Left kidney (tissue), 2 donors: Measurements from ENCODE around the gene KDM5B. TPM values are rescaled to one million over a fixed set of nuclear protein-coding genes. Genes with fewer than 3 reads are reported as not detected.
"Not testable (repeated sequence)": the region's sequence is repeated elsewhere in the genome, so short reads cannot be mapped to it uniquely, and the experiment has no call there.

Experiments
- DNase-seq: peaks from one replicate; pipeline ENCODE4 v3.0.0-alpha.2; 2013
- polyA plus RNA-seq: library from polyadenylated mRNA; unstranded; fragments of 120-200 nt; gene quantifications from one replicate; pipeline ENCODE4 v1.2.1, GENCODE V29; 2013; ENCODE audit not compliant: insufficient read length

Gene KDM5B
- polyA plus RNA-seq, 1 donor = 108 TPM

- no peak for DNase-seq
Observed at GRCh38 chr1:202794051-202794740, 14.0 kb downstream of the KDM5B start.

DNA sequence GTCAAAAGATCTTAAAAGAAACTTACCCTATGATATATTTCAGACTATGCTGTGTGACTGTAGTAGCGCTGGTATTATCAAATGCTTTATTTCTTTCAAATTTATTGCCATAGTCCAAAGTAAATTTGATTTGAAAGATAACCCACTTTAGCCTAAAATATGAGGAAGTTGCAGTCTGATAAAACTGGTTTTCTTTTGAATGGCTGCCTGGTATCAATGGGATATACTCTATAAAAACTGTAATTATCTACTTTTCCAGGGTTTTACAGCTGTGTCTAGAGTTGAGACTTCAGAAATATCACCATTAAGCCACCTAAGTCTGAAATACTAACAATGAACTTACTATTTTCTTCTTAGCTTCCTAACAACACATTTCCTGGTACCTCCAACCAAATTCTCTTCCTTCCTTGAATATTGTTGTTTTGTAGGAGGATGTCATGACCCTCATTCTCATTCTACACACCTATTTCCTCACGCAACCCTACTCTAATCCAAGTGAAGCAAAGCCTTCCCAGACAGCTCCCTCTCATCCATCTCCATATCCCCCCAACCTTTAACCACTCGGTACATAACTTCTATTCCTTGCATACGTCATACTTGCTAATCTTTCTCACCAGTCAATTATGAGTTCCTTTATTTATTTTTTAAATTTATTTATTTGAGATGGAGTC is 17.0 kb downstream of the KDM5B start:
- no peak for DNase-seq

DNA sequence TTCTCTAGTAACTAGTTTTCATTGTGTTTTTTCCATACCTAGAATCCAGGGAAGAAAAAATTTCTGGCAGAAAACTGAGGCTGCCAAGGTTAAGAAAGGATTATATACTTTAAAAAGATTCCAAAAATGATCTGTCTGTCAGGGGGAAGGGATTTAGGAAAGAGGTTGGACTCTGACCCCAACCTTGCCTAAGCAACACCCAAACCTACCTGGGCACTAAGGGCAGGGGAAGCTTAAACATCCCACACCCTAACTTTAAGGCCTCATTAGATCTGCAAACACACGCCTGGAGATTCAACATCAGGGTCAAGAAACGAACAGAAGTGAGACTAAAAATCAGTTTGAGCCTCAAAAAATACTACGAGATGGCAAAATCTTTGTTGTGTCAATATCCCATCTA is 19.4 kb downstream of the KDM5B start:
- DNase-seq = no peak

- no peak for DNase-seq
Observed at GRCh38 chr1:202786804-202787203, 21.4 kb downstream of the KDM5B start.

- DNase-seq = no peak
Observed at GRCh38 chr1:202781180-202781579, 27.0 kb downstream of the KDM5B start.

- DNase-seq = no peak
Observed at GRCh38 chr1:202770135-202770534, 38.1 kb downstream of the KDM5B start.

- DNase-seq = no peak
Observed at GRCh38 chr1:202765721-202766120, 42.5 kb downstream of the KDM5B start.

GRCh38 chr1:202762019-202762418 is 46.2 kb downstream of the KDM5B start:
- DNase-seq = no peak

DNA sequence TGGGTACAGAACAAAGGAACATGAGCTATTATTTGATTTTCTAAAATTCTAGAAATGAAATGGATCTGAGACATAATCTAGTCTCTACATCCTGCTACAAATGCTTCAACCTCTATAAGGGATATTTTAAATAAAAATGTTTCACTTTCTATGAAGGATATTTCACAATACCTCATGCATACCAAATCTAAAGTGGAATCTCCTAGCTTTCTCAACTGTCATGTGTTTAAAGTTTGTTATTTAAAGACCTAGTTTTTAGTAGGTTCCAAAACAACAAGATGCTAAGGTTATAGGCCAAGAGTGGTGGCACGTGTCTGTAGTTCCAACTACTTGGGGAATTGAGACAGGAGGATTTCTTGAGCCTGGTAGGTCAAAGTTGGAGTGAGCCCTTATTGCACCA is 47.6 kb downstream of the KDM5B start:
- DNase-seq = no peak

- DNase-seq = no peak
Observed at GRCh38 chr1:202756391-202756790, 51.8 kb downstream of the KDM5B start.

DNA sequence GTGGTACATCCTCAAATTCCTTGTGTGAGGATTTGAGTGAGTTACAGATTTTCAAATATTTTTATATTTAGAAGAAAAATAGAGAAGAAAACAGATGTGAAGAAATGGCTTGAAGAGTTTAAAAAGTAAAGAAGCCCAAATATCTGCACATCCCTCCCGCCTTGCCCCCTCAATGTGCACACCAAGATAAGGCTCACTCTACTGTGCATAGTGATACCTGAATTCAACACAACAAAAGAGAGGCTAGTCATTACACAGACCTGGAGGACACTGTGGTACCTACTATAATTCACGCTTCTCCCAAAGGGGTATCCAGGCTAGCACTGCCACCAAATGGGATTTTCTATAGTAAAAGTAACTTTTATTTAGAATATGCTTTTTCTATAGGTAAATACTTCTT is 53.9 kb downstream of the KDM5B start:
- no peak for DNase-seq

- peak; percentile 51 for DNase-seq
Observed at GRCh38 chr1:202752774-202753173, 55.4 kb downstream of the KDM5B start.

DNA sequence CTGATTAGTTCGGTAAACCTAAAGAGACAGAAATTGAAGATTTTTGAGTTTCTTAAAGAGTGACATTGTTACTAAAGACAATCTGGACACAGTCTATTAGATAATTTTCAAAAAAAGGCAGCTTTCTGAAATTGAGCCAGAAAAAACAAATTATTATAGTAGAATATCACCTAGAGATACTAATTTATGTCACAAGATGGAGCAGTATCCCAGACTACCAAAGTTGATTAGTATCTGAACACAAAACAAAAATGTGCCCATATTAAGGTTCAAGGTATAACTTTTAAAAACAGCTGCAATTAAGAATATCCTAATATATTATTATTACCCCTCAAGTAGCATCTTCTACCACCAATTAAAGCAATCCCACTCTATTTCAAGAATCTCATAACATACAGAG is 57.5 kb downstream of the KDM5B start:
- DNase-seq = no peak

DNA sequence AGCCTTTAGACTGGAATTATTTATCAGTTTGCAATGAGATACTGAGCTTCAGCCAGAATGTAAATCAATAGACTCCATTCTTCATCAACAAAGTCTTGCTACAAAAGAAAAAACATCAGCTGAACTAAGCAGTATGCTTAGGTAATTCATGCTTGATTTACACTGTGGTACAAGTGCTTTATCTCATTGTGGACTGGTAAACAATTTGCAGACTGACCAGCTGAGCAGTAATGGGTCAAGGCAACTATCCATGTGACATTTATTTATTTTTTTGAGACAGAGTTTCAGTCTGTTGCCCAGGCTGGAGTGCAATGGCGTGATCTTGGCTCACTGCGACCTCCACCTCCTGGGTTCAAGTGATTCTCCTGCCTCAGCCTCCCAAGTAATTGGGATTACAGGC is 58.2 kb downstream of the KDM5B start:
- DNase-seq = no peak

- no peak for DNase-seq
Observed at GRCh38 chr1:202745323-202745888, 62.8 kb downstream of the KDM5B start.

- not testable (repeated sequence) for DNase-seq
Observed at GRCh38 chr1:202744770-202745169, 63.5 kb downstream of the KDM5B start.

DNA sequence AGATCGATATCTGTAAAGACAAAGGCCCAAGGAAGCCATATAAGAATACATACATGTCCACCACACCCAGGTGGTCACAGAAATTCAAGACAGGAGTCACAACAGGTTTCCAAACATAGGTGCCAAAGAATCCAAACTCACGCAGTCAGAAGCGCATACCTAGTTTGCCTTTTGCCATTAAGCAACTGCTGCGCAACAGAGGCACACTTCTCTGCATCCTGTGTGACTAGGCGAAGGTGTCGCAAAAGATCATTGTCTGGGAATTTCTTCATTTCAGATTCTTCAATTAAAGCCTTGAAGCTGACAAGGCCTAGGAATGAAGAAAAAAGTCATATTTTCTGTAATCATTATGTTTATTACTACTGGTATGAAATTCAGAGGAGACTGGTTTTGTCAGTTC is 65.7 kb downstream of the KDM5B start:
- DNase-seq = no peak

DNA sequence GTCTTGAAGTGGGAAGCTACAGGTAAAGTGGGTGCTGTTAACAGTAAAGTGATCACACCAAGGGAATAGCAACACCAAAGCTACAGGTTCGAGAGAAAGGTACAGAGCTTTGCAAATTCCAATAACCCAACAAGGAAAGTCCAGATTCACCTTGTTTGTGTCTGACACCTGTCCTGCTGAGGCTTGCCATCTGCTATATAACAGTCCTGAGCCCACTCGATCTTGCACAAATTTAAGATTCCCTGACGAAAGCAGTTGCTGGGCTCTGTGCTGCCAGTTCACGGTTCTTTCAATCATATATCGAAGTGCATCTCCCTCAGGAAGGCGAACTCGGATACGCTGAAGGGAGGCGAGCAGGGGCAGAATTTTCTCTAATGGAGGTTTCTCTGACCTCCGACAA is 75.0 kb downstream of the KDM5B start:
- no peak for DNase-seq

DNA sequence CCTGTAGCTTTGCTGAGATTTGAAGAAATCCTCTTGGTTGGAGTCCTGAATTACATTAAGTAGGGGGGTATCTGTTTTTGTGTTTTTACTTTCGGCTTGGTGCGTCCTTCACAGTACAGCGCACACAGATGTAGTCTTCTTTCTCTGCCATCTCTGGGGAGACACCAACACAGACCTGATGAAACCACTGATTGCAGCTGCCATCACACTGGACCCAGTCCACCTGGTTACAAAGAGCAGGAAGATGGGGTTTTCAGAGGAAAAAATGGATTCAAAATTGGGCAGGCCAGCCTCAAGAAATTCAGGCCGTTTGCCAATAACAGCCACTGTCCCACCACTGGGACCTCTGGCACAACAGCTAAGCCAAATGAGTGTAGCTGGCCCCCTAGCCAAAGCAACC is 79.3 kb downstream of the KDM5B start:
- no peak for DNase-seq

DNA sequence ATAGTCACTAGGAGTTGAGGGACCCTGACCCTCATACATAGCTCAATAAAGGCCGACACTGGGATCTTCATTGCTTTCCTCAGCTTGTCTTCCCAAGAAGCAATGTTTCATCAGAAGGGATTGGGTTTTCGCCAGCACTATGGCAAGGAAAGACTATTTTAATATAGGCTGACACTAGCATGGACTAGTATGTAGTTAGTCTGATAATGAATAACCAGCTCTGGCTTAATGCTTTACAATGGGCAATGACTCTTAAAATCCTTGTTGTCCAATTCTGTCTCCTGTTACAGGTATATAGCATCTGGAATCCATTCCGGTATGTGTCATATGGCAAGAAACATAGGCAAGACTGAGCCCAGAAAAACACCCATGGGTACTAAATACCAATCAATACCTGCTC is 82.7 kb downstream of the KDM5B start:
- no peak for DNase-seq

DNA sequence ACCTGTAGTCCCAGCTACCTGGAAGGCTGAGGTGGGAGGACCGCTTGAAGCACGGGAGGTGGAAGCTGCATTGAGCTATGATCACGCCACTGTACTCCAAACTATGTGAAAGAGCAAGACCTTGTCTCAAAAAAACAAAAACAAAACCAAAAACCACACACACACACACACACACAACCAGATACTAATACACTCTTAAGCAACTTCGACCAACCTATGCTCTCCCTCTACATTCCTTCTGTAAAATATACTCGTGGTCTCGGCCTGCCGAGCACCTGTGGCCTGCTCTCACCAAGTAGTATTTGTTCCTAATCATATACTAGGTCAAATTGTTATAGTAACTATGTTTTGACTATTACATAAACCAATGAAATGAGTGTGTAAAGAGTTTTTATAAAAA is 84.5 kb downstream of the KDM5B start:
- DNase-seq = no peak

DNA sequence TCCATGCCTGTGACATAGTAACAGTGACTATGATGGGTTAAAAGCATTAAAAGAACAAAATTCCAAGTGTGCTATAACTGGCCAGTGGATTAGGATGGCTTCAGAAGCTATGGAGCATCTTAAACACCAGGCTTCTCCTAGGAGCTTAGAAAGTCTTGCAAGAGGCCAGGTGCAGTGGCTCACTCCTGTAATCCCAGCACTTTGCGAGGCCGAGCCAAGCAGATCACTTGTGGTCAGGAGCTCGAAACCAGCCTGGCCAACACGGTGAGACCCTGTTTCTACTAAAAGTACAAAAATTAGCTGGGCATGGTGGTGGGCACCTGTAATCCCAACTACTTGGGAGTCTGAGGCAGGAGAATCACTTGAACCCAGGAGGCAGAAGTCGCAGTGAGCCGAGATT is 85.2 kb downstream of the KDM5B start:
- not testable (repeated sequence) for DNase-seq

DNA sequence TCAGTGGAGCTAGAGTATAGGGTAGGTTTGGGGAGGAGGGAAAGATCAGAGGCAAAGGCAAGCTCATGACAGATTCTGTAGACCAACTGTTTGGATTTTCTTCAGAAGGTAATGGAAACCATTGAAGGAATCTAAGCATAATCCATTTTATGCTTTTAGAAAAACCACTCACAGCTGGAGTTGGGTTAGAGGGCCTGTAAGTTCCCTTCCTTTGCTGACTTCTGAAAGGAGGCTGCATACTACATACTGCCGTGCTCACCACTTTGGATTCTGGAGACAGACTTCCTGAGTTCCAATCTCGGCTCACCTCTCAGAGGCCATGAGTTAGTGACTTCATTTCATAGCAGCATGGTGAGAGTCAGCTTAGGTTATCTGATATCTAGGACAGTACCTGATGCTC is 91.6 kb downstream of the KDM5B start:
- no peak for DNase-seq

DNA sequence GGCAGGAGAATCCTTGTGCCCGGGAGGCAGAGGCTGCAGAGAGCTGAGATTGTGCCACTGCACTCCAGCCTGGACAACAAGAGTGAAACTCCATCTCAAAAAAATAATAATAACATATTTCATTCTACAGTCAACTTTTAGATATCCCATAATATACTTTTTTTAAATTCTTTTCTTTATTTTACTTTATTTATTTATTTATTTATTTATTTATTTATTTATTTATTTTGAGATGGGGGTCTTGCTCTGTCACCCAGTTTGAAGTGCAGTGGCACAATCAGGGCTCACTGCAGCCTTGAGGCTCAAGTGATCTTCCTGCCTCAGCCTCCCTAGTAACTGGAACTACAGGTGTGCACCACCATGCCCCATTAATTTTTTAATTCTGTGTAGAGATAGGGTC is 94.0 kb downstream of the KDM5B start:
- not testable (repeated sequence) for DNase-seq
